OCI-LY7 (cell line): ENCODE data around the gene UBE2L6.

Experiments
- EZH2phosphoT487 ChIP-seq: fragments of 200-600 bp; sonication (generic); IDR thresholded peaks from 2 replicates; pipeline ENCODE4 v1.6.1; 2018; ENCODE audit warnings: low read depth, borderline replicate concordance, mild to moderate bottlenecking, mixed run types, antibody characterized with exemption, low read length, moderate library complexity, mixed read lengths
- TF ChIP-seq, protein P1 (sequence below): fragments of 200-600 bp; sonication (generic); conservative IDR thresholded peaks from 2 replicates; pipeline ENCODE4 v1.5.1; 2014; ENCODE audit warnings: mild to moderate bottlenecking, antibody characterized with exemption, low read length, moderate library complexity, mixed read lengths

DNA sequence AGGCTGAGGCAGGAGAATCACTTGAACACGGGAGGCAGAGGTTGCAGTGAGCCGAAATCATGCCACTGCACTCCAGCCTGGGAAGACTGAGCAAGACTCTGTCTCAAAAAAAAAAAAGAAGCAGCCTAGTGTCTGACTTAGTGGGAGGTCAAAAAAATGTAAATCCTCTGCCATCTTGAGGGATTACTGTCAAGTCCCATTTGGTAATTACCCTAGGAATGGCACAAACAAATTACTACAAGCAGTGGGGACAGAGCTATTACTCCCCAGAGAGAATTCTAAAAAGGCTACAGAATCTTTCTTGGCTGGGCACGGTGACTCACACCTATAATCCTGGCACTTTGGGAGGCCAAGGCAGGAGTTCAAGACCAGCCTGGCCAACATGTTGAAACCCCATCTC lies 33.8 kb upstream of the UBE2L6 start:
- TF ChIP-seq, protein P1, sequence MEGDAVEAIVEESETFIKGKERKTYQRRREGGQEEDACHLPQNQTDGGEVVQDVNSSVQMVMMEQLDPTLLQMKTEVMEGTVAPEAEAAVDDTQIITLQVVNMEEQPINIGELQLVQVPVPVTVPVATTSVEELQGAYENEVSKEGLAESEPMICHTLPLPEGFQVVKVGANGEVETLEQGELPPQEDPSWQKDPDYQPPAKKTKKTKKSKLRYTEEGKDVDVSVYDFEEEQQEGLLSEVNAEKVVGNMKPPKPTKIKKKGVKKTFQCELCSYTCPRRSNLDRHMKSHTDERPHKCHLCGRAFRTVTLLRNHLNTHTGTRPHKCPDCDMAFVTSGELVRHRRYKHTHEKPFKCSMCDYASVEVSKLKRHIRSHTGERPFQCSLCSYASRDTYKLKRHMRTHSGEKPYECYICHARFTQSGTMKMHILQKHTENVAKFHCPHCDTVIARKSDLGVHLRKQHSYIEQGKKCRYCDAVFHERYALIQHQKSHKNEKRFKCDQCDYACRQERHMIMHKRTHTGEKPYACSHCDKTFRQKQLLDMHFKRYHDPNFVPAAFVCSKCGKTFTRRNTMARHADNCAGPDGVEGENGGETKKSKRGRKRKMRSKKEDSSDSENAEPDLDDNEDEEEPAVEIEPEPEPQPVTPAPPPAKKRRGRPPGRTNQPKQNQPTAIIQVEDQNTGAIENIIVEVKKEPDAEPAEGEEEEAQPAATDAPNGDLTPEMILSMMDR, result no peak
- TF ChIP-seq EZH2phosphoT487, result no peak
